HG03159 (cell line): Measurements from ENCODE around the gene TENM3.

ENCODE experiments used
- ATAC-seq: cut with Tn5 transposase; IDR thresholded peaks from one replicate; pipeline ENCODE4 v1.9.1; 2021; ENCODE audit warnings: mild to moderate bottlenecking, moderate library complexity; ENCODE audit not compliant: unreplicated experiment

Gene TENM3

DNA sequence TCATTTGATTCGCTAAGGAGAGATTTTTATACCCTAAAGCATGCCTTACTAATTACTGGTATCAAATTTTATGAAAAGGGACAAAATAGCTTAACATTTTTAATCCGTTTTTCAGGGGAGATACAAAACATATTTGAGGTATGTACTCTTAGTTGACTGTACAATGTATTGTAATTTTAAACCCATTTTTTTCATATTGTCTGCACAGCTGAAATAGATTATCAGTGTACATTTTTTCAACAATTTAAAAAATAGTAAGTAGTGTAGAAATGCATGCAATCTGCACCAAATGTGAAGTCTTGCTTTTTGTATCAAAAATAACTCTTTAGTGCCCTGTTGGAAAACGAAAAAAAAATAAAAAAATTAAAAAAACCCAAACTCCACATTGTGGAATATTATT lies 82.2 kb downstream of the TENM3 start:
- ATAC-seq, result no peak

DNA sequence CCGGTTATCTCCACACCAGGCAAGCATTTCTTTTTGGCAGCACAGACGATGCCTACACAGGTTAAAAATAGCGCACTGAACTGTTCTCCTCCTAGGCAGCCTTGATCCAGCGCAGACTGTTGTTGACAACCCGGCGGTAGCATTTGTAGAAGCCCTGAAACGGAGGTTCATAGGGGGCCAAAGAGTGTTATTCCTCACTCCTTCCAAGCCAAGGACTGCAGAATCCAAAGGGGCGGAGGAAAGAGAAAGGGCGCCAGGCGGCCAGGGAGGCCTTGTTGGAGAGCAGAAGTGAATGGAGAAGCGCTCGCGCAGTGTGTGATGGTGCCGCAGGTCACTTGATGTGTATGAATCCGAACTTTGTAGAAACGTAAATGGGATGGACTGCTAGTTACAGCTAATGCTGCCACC lies 82.7 kb downstream of the TENM3 start:
- no peak for ATAC-seq

DNA sequence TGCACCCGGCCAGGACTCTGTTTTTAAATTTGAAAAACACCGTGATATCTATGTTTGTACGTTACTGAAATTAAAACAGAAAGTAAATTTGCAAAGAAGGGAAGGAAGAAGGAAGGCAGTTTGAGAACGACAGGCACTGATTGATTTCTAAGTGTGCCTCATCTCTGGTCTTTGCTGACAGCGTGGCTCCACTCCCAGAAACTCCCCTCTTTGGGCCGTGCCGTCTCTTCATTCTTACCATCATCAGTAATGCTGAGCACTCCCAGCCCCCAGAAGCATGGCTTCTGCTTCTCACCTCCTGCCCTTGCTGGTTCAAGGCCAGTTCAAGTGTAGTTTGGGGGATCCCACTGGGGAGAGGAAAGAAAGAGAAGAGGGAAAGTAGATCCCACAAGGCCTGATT lies 85.3 kb downstream of the TENM3 start:
- ATAC-seq, result no peak

DNA sequence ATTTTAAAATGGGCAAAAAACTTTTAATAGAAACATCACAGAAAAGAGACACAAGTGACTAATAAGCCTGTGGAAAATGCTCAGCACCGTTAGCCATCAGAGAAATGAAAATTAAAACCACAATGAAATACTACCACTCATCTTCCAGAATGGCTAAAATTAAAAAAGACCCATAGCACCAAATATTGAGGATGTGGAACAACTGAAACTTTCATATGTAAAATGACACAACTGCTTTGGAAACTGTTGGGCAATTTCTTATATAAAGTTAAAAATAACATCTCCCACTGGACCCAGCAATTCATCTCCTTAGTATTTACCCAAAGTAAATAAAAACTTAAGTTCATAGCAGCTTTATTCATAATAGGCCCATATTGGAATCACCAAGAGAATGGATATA lies 94.2 kb downstream of the TENM3 start:
- no peak for ATAC-seq

DNA sequence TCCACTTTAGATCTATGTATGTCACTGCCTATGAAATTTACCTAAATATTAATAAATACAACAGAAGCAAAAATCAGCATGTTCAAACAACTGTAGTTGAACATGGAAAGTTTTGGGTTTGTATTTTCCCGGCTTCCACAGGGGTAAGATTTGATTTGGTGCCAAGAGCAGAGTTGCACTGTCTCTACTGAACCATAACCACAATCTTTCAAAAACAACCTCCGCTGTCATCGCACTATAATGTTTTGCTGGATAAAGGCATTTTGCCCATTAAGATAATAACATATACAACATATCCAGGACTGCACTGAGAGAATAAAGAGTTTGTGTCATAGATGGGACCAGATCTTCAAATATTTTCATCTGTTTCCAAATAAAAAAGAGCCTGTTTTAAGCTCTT lies 94.9 kb downstream of the TENM3 start:
- no peak for ATAC-seq

DNA sequence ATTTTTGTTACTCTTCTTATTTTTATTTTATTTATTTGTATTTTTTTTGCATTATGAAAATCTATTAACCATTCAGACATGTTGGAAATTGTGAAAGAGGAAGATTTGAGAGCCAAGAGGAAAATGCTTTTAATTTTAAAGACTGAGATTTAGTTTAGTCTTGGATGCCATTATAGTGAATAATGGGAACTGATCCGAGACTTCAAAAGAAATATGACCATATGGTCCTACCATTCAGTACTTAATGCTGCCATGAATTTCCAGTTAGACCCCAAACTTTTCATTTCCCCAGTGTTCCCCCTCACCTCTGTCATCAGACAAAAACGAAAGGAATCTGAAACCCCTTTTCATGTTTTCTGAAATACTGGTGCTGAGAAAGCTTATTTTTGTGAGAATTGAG lies 95.5 kb downstream of the TENM3 start:
- no peak for ATAC-seq

DNA sequence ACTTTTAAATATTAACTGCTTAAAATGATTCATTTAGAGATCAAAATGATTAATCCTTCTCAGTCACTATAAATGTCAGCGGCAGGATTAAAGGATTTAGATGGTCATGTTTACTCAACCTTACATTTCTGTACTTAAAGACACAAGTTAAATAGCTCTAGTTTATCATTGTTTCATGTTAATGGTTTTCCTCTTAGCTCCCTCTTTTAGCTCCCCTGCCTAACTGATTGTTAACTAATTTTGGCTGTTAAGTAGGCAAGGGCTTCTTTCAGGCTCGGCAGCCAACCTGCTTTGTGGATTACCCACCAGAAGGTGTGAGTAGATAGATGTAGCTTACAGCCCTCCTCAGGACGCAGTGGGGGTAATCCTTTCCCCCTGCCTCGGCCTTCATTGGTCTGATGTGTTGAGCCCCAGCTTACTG lies 96.0 kb downstream of the TENM3 start:
- ATAC-seq, result no peak

DNA sequence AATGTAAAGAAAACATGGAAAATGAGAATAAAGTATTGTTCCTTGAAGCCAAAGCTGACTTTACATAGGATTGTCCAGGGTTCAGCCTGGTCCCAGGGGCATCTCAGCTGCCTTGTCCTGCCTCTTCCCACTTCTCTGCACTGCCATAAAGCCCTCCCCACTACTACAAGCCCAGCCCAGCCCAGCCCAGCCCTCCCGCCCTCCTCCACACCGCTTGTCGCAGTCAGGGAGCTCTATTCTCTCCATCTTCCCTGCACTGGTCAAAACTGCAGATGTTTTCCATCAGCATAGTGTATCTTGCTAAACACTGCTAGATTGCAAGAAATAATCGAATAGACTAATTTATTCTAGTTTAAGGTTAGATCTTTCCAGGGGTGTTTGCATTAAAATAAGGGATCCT lies 100.3 kb downstream of the TENM3 start:
- no peak for ATAC-seq

DNA sequence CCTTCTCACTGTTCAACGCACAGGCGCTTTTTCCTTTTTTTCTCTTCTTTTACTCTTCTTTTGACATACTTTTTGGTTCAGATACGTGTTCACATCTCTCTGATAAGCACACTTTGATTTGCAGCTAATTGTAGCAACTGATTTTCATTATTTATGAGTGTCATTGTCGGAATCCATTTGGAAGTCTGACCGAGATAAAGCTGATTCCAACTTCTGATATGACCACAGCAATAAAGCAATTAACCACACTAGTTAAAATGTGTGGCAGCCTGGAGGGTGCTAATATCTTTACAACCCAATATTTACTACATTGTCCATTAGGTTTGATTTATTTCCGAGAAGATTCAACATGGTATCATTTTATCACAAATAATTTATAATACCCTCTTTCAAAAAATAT lies 101.8 kb downstream of the TENM3 start:
- no peak for ATAC-seq

DNA sequence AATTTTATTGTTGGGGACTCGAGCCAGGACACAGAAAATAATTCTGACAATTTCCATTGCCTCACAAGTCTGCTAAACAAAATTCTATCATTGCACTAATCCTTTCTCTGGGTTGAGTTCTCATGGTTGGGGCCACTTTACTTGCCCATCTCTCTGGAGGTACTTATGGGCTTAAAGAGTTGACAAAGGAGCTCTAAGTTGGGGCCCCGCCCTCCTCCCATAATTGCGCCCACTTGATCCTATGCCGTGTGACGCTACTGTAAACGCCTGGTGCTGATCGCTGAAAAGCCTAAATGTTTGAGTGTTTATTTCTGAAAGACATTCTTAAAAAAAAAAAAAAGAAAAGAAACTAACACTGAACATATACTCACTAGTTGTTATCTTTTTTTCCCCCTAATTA lies 103.0 kb downstream of the TENM3 start:
- ATAC-seq, result no peak

DNA sequence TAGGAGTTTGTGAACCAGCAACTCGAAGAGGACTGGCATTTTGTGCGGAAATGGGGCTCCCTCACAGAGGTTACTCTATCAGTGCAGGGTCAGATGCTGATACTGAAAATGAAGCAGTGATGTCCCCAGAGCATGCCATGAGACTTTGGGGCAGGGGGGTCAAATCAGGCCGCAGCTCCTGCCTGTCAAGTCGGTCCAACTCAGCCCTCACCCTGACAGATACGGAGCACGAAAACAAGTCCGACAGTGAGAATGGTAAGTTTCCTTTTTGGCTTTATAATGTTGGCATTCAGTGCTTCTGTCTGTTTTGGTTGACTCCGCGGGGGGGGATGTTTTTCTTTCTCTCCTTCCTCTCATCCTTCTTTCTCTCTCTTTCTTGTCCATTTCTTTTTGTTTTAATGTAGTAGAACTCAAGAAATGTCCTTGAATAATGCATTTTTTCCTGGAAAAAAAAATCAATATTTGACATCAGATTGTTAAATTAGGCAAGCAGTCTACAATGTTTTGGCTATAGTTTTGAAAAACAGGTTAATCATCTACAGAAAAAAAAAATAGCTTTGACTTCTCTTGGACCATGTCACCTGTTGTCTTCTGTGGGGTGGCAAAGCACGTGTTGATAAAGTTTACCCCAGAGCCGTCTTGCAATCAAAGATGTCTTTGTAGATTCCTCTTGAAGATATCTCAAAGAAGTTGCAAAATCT lies 103.6 kb downstream of the TENM3 start:
- ATAC-seq, result no peak

DNA sequence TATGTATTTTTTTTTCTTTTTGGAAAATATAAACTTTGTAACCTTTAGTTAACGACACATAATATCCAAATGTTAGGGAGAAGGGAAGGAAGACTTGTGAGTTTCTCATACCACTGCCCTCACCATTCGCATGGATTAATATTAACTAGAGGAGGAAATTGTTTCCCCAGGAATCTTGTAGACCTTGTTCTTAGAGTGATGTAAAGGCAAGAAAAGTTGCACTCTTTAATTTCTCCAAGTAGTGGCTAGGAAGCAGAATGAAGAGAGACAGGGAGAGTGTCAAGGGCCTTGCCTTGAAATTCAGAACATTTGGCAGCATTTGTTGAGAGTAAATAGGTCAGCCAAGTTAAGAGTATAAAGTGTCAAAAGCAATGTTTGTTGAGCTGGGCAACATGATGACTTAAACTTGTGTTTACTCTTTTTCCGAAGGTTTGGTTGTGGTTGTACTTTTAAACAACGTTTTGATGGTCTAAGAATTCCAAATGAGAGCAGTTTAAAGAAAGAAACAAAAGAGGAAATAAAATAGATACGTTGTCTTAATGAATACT lies 105.7 kb downstream of the TENM3 start:
- ATAC-seq, result no peak

DNA sequence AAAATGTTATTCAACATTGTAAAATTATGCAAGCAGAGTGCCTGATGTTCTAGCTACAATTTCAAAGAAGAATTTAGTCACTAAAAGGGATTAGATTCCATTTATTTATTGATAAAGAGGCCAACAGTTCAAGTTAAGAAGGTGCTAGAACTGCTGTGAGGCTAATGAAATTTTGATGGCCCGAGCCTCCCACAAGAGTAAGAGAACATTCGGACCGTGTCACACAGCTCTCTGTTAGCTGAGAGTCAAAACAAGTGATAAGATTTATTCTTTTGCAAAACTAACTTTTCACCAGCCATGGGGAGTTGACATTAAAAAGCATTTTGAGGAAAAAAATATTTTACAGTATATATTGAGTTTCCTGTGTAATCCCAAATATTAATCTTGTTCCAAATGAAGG lies 106.8 kb downstream of the TENM3 start:
- no peak for ATAC-seq

DNA sequence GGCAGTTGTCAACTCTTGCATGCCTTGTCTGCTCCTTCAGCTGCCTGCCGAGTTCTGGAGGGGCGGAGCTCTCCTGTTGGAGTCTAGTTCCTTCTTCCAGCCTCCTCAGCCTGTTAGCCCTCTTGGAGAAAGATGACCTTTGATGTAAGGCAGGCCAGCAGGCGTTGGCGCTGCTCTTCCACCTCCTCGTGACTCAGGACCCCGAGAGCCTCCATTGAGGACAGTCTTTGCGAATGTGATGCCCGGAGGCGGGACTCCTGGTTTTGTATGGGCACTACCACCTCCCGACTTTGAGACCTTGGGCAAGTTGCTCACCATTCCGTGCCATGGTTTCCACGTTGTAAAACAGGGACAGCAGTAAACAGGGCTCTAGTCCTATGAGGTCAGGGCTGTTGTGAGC lies 108.3 kb downstream of the TENM3 start:
- no peak for ATAC-seq

DNA sequence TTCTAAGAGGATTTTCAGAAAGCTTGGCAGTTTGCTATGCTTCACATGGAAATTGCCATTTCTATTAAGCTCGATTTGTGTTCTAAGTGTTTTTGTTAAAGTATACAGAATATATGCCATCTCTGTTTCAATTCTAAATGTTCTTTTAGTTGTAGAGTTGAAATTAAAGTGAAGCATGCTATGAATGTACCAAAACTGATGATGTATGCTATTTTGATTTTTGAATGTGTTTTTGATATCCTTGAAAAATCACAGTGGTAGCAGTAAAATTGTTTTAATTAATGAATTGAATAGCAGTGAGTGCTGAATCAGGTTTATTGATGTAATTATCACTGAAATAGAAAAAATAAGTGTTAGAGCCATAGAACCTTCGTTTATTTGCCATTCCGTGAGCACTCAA lies 110.9 kb downstream of the TENM3 start:
- no peak for ATAC-seq

DNA sequence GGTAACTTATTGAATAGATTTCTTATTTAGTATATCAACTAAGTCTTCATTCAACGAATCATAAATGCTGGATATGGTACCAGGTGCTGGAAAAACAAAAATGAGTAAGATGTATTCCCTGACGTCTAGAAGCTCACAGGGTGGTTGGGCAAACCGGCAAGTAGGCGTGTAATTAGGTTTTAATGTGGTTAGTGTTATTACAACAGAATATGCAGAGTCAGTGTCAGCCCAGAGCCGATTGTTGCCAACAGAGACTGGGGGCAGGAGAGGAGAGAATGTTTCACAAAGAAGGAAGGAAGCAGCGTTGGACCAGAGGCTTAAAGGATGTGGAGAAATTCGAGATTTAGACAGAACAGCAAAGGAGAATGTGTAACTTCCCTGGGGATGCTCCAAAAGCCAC lies 111.7 kb downstream of the TENM3 start:
- no peak for ATAC-seq

DNA sequence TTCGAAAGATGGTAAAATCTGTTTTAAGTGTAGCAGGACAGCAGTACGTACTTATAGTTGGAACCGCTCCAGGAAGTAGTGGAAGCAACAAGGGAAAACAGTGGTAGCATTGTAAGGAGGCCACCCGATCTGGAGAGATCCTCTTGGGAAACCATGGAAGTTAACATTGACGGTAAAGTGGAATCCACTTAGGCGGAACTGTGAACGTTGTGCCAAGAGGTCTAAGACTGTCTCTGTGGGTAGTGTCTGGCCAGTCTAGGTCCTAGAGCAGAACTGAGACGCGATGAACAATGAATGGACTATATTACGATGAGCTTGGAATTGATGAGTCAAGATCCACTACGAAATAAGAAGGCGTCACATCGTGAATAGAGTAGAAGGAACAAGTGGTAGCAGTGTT lies 124.0 kb downstream of the TENM3 start:
- ATAC-seq, result no peak

DNA sequence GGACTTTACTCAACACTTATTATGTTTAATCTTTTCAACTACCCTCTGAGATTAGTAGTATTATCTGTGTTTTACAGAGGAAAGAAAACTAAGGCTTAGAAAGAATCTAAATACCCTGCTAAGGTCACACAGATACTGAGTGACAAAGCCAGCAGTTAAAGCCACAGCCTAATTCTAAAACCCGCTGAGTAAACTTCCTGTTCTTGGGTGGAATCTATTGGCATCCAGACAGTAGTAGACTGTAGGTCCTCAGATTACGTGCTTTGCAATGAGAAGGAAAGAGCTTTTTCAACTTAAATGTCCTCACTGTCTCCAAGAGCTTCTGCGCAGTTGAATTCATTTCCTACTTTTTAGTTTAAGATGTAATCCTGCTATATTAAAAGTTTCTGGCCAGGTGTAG lies 126.0 kb downstream of the TENM3 start:
- no peak for ATAC-seq

DNA sequence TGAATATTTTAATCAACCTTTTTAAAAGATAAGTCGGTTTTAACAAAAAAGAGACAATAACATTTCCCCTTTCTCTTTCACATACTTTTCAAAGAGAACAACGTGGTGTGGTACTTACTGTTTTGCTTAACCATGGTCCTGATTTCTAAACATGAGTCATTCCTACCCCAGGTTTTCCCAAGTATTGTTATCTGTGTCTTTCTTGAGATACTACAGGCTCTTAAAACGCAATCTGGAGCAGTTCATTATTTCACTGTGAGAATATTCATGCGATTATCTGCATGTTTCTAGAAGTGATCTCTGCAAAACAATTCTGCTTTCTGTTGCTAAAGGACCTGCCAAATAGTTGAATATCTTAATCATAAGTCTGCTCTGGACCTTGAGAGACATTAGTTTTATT lies 127.3 kb downstream of the TENM3 start:
- ATAC-seq, result no peak

DNA sequence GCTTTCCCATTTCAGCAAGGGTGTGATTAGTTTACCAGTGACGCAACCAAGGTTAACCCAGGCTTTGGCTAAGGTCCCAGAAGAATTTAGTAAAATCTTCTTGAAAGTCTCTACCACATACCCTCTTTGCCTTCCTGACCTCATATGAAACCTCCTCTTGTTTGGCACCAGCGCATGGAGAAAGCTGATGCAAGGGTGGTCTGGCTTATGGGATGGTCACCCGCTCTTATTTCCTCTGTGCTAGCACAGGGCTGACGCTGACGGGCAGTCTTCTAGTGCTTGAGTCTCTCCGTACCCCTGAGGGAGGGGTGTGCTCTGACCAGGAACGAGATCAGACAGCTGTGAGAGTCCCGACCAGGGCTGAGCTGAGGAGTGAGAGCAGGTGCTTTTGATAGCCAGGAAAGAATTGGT lies 137.6 kb downstream of the TENM3 start:
- no peak for ATAC-seq

DNA sequence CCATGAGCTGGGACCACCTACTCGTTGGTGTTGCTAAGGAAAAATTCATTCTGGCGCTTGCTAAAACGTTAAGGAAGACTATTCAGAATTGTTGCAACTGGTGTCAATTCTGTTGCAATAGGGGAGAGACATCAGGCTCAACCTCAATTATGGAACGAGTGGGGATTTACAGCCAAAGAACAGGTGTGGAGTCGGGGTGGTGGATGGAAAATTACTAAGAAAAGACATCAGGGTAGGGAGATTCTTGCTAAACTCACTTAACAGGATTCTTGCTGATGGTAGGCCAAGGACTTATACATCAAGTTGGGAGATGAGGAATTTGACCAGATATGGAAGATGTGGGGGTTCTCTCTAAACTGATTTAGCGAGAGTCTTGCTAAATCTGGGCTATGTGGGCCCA lies 139.7 kb downstream of the TENM3 start:
- no peak for ATAC-seq

DNA sequence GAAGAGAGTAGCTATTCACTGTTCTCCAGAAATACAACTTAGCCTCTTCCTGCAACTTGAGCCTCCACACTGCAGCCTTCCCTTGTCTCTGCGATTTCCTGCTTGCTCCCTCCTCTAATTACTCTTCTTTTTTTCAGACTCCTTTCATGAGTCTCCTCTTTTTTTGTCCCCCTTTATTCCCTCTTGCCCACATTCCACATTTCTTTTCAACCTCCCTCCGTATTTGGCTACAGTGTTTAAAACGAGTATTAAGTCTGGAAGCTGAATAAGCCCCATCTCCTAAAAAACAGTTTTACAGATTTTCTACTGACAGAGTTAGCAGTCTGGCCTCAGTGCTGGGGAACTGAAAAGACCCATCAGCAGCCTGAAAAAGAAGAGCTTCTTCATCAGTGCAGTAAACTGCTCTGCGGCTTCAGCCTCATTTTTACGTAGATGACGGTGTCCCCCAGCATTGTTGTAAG lies 141.5 kb downstream of the TENM3 start:
- ATAC-seq, result no peak

DNA sequence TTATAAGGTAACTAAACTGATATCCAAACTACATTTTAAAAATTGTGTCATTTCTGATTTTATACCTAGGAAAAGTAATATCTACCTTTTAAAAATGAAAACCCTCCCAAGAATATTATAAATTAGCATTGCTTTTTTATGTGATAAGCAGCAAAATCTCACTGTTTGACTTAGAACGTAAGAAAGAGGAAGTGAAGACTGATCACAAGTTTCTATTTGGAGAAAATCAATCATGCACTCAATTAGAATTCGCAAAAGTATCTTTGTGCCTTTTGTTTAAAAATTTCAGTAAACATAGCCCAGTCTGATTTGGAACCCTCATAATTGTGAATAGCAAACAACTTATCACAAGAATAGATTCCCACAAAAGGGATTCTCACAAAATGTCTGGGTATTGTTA lies 142.7 kb downstream of the TENM3 start:
- peak; percentile 85 for ATAC-seq
